Natural killer cell (primary cell): Measurements from ENCODE around the gene ARHGEF12. TPM values are rescaled to one million over a fixed set of nuclear protein-coding genes. Genes with fewer than 3 reads are reported as not detected.

ENCODE experiments used
- ATAC-seq, 3 donors: fragments of 150-1000 bp in 2 of 3; fragments of 200-7000 bp in 1 of 3; cut with Tn5 transposase; 1 replicate in 1 of 3; 2 replicates in 2 of 3; pipeline ENCODE4 v1.10.0; 2021; ENCODE audit warnings: mild to moderate bottlenecking in 2 of 3, moderate library complexity in 2 of 3
- DNase-seq, 2 donors: peaks; one replicate each; pipeline versions ENCODE4 v3.0.0 to v3.0.0-alpha.2; 2013 to 2021; ENCODE audit warnings: mixed read lengths in 1 of 2
- H3K27ac ChIP-seq: one replicate; pipeline ENCODE4 v1.5.1; 2013; ENCODE audit warnings: mild to moderate bottlenecking, low read length
- H3K27me3 ChIP-seq: one replicate; pipeline ENCODE4 v1.6.1; 2013; ENCODE audit warnings: low read length; ENCODE audit not compliant: control insufficient read depth, insufficient read depth
- H3K36me3 ChIP-seq: one replicate; pipeline ENCODE4 v1.6.1; 2013; ENCODE audit warnings: low read length; ENCODE audit not compliant: control insufficient read depth, insufficient read depth
- H3K4me1 ChIP-seq: one replicate; pipeline ENCODE4 v1.6.1; 2013; ENCODE audit warnings: low read length; ENCODE audit not compliant: control insufficient read depth, insufficient read depth
- H3K4me3 ChIP-seq: one replicate; pipeline ENCODE4 v1.5.1; 2013; ENCODE audit warnings: low read length
- H3K9me3 ChIP-seq: one replicate; pipeline ENCODE4 v1.6.1; 2013; ENCODE audit warnings: low read length; ENCODE audit not compliant: control insufficient read depth, insufficient read depth
- H3K27ac Mint-ChIP-seq, 2 donors: one replicate each; pipeline ENCODE4 v1.8.0; 2022; ENCODE audit warnings: mild to moderate bottlenecking in 2 of 2, mixed read lengths in 2 of 2, moderate library complexity in 1 of 2
- H3K27me3 Mint-ChIP-seq, 2 donors: one replicate each; pipeline ENCODE4 v1.8.0; 2022; ENCODE audit warnings: low read depth in 2 of 2, mixed read lengths in 2 of 2
- H3K36me3 Mint-ChIP-seq: one replicate; pipeline ENCODE4 v1.8.0; 2022; ENCODE audit warnings: mixed read lengths
- H3K4me1 Mint-ChIP-seq, 2 donors: one replicate each; pipeline ENCODE4 v1.8.0; 2022; ENCODE audit warnings: mixed read lengths in 2 of 2
- H3K4me3 Mint-ChIP-seq: one replicate; pipeline ENCODE4 v1.8.0; 2022; ENCODE audit warnings: mild to moderate bottlenecking, moderate library complexity, mixed read lengths
- H3K9me3 Mint-ChIP-seq, 2 donors: one replicate each; pipeline ENCODE4 v1.8.0; 2022; ENCODE audit warnings: mixed read lengths in 2 of 2
- CTCF ChIP-seq: fragments of 200-600 bp; IDR thresholded peaks from one replicate; pipeline ENCODE4 v1.8.0; 2022; ENCODE audit warnings: antibody characterized with exemption
- WGBS: methylation state at CpG from one replicate; pipeline ENCODE4 v1.1.7; 2013; ENCODE audit warnings: missing lambda C conversion rate; ENCODE audit not compliant: insufficient coverage; 5-methylcytosine and 5-hydroxymethylcytosine counted together
- intact Hi-C: fragments of 100-400 bp; cut with micrococcal nuclease; formaldehyde crosslinking; loops from one replicate; pipeline ENCODE4 v1.14.2; 2022
- total RNA-seq, 4 donors: library from RNA; stranded (reverse); fragments of 120-200 nt in 1 of 4; gene quantifications; one replicate each; pipeline versions ENCODE4 v1.2.3 to v1.2.4, GENCODE V29; 2013 to 2022

Gene ARHGEF12
- total RNA-seq, 3 donors from 2014 or later (not counting 1 experiment from before 2014, with no cell fraction given): 38.4 to 52.3 (median 42.1) TPM

- H3K27me3 ChIP-seq: no peaks in the 10 kb centered on the region
- H3K27me3 Mint-ChIP-seq: peaks cover 2 to 14% of the 10 kb centered on the region in 2 donors
- H3K9me3 ChIP-seq: no peaks in the 10 kb centered on the region
- H3K4me1 Mint-ChIP-seq: peaks cover 5 to 6% of the 10 kb centered on the region in 2 donors
- 93% methylated on average over 1 of the region's 3 CpGs for WGBS
- H3K36me3 Mint-ChIP-seq: no peaks in the 10 kb centered on the region
- no peaks in the 10 kb centered on the region for H3K4me1 ChIP-seq
- no peak overlapping the region for H3K27ac ChIP-seq
- no peak for TF ChIP-seq CTCF
- H3K4me3 Mint-ChIP-seq: no peak overlapping the region
- H3K4me3 ChIP-seq: no peak overlapping the region
- intact Hi-C loops: no loop called here
- H3K9me3 Mint-ChIP-seq: no peaks in the 10 kb centered on the region
- DNase-seq: no peak
- no peak overlapping the region for H3K27ac Mint-ChIP-seq
- no peak for ATAC-seq
- H3K36me3 ChIP-seq: no peaks in the 10 kb centered on the region
Measured at GRCh38 chr11:120395778-120396177, 59.6 kb downstream of the ARHGEF12 start.

GRCh38 chr11:120398132-120398531 is 61.9 kb downstream of the ARHGEF12 start:
- no peaks in the 10 kb centered on the region for H3K9me3 ChIP-seq
- ATAC-seq (no peak), DNase-seq (no peak)
- Mint-ChIP-seq H3K4me1 (peaks cover 5 to 10% of the 10 kb centered on the region in 2 donors), H3K36me3 (no peaks in the 10 kb centered on the region), H3K4me3 (no peak overlapping the region), H3K27me3 (peaks cover 4 to 17% of the 10 kb centered on the region in 2 donors), H3K27ac (no peak overlapping the region), H3K9me3 (no peaks in the 10 kb centered on the region)
- H3K4me1 ChIP-seq: no peaks in the 10 kb centered on the region
- 80% methylated on average over 1 of the region's 2 CpGs for WGBS
- H3K4me3 ChIP-seq: no peak overlapping the region
- intact Hi-C loops: no loop called here
- H3K27ac ChIP-seq: no peak overlapping the region
- H3K36me3 ChIP-seq: no peaks in the 10 kb centered on the region
- H3K27me3 ChIP-seq: no peaks in the 10 kb centered on the region
- no peak for TF ChIP-seq CTCF

GRCh38 chr11:120399307-120399706 is 63.1 kb downstream of the ARHGEF12 start:
- no peak overlapping the region for H3K4me3 ChIP-seq
- intact Hi-C loops: no loop called here

More at GRCh38 chr11:120399307-120399706, 63.1 kb downstream of the ARHGEF12 start:
- ATAC-seq (no peak), DNase-seq (no peak)
- Mint-ChIP-seq H3K36me3 (no peaks in the 10 kb centered on the region), H3K4me3 (no peak overlapping the region), H3K27ac (no peak overlapping the region), H3K27me3 (peaks cover 3 to 17% of the 10 kb centered on the region in 2 donors), H3K9me3 (no peaks in the 10 kb centered on the region), H3K4me1 (peaks cover 10 to 11% of the 10 kb centered on the region in 2 donors)
- Histone ChIP-seq H3K4me1 (no peaks in the 10 kb centered on the region), H3K27me3 (no peaks in the 10 kb centered on the region), H3K27ac (no peak overlapping the region), H3K9me3 (no peaks in the 10 kb centered on the region), H3K36me3 (no peaks in the 10 kb centered on the region)
- TF ChIP-seq CTCF: no peak
- WGBS: 86% methylated on average over 2 of the region's 2 CpGs
